Neural cell (in vitro differentiated cells): ENCODE measurements around the gene ENKUR.

Experiments used
- RAD21 ChIP-seq: fragments of 450-650 bp; conservative IDR thresholded peaks from 2 replicates; pipeline ENCODE4 v1.6.1; 2014; ENCODE audit warnings: antibody characterized with exemption, mild to moderate bottlenecking, moderate library complexity
- TF ChIP-seq, protein P1 (sequence below): fragments of 450-650 bp; IDR thresholded peaks from 2 replicates; pipeline ENCODE4 v1.5.1; 2014; ENCODE audit warnings: antibody characterized with exemption, mild to moderate bottlenecking, moderate library complexity; ENCODE audit not compliant: poor library complexity, severe bottlenecking

DNA sequence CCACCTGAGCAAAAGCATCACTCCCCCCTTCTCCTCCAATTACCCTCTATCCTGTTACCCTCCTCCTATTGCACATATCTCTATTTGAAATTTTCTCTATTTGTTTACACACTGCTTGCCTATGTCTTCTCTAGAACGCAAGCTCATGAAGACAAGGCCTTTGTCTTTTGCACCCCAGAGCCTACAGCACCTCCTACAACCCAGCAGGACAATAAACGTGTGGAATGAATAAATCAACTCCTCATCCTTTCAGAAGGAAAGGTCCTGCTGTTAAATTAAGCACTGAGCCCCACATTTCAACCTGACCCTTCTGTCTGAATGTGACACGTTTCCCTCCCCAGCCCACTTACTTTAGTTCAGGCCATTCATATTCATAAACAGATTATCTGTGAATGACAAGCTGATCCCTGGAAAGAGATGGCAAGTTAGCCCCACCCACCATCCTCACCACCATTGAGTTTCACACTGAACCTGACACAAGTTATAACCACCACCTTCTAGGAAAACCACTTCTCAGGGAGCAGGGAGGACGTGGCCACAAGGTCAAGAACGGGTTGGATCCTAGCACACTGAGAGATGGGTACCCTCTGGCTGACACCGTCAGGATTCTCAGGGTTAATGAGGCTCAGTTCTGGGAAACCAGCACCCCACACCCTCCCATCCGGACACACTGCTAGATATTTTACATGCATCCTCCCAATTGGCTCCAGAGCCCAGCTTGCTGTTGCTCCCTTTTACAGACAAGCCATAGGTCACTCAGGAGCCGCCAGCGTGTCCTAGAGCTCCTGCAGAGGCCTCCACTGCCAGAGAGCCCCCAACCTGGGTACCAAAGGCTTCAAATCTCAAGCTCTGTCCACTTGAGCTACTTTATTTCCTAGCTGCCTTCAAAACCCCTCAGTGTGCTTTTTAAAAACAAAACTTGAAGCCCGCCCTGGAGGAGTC, 64.5 kb downstream of the ENKUR start:
- TF ChIP-seq, protein P1, sequence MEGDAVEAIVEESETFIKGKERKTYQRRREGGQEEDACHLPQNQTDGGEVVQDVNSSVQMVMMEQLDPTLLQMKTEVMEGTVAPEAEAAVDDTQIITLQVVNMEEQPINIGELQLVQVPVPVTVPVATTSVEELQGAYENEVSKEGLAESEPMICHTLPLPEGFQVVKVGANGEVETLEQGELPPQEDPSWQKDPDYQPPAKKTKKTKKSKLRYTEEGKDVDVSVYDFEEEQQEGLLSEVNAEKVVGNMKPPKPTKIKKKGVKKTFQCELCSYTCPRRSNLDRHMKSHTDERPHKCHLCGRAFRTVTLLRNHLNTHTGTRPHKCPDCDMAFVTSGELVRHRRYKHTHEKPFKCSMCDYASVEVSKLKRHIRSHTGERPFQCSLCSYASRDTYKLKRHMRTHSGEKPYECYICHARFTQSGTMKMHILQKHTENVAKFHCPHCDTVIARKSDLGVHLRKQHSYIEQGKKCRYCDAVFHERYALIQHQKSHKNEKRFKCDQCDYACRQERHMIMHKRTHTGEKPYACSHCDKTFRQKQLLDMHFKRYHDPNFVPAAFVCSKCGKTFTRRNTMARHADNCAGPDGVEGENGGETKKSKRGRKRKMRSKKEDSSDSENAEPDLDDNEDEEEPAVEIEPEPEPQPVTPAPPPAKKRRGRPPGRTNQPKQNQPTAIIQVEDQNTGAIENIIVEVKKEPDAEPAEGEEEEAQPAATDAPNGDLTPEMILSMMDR = no peak
- no peak for TF ChIP-seq RAD21
